Chondrocyte (in vitro differentiated cells): ENCODE data around the gene NES. TPM values are rescaled to one million over a fixed set of nuclear protein-coding genes. Genes with fewer than 3 reads are reported as not detected.
"Not testable (repeated sequence)": the region's sequence is repeated elsewhere in the genome, so short reads cannot be mapped to it uniquely, and the experiment has no call there.

Experiments used
- DNase-seq: peaks from one replicate; pipeline ENCODE4 v3.0.0; 2021; ENCODE audit warnings: mixed read lengths, low spot score
- H3K27ac Mint-ChIP-seq: one replicate; pipeline ENCODE4 v1.8.0; 2021; ENCODE audit warnings: mild to moderate bottlenecking, moderate library complexity, mixed read lengths; ENCODE audit not compliant: unreplicated experiment
- H3K27me3 Mint-ChIP-seq: 2 replicates; pipeline ENCODE4 v1.8.0; 2021; ENCODE audit warnings: low read depth, mixed read lengths
- H3K36me3 Mint-ChIP-seq: 2 replicates; pipeline ENCODE4 v1.8.0; 2021; ENCODE audit warnings: low read depth, mixed read lengths
- H3K4me1 Mint-ChIP-seq: 2 replicates; pipeline ENCODE4 v1.8.0; 2021; ENCODE audit warnings: low read depth, mild to moderate bottlenecking, mixed read lengths
- H3K4me3 Mint-ChIP-seq: one replicate; pipeline ENCODE4 v1.8.0; 2021; ENCODE audit warnings: mild to moderate bottlenecking, moderate library complexity, mixed read lengths; ENCODE audit not compliant: unreplicated experiment
- H3K9me3 Mint-ChIP-seq: 2 replicates; pipeline ENCODE4 v1.8.0; 2021; ENCODE audit warnings: low read depth, mixed read lengths
- CTCF ChIP-seq: fragments of 200-600 bp; sonication (generic); IDR thresholded peaks from 2 replicates; pipeline ENCODE4 v1.5.0; 2021; ENCODE audit warnings: antibody characterized with exemption, mild to moderate bottlenecking, moderate library complexity
- total RNA-seq: library from RNA; stranded (reverse); gene quantifications from 3 replicates; pipeline ENCODE4 v1.2.1, GENCODE V29; 2021

NES gene
- total RNA-seq, 1 donor from 2014 or later: 6.0 TPM

DNA sequence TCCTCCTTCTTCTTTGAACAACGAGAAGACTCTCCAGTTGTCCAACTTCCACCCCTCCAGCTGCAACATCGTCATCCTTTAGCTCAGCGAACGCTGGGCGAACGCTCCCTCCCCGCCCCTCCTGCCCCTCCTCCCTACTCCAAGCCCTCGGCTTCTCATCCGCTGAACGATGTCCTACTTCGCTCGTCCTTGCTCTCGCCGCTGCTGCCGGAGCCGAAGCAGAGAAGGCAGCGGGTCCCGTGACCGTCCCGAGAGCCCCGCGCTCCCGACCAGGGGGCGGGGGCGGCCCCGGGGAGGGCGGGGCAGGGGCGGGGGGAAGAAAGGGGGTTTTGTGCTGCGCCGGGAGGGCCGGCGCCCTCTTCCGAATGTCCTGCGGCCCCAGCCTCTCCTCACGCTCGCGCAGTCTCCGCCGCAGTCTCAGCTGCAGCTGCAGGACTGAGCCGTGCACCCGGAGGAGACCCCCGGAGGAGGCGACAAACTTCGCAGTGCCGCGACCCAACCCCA lies 35.4 kb downstream of the NES start, which contains the start of gene BCAN:
BCAN (plus strand) TSS at position 357 of the 504 bp plus-strand sequence. CDS start 3,938 bp downstream, outside the sequence.
- Mint-ChIP-seq H3K4me1 (peaks cover 23% of the 10 kb centered on the region), H3K36me3 (peaks cover 2% of the 10 kb centered on the region), H3K27me3 (peaks cover 68% of the 10 kb centered on the region), H3K4me3 (peak within 1 kb of the TSS; percentile 65), H3K27ac (no peak within 1 kb of the TSS), H3K9me3 (no peaks in the 10 kb centered on the region)
- DNase-seq: no peak
- no peak for TF ChIP-seq CTCF

GRCh38 chr1:156640842-156641706 lies 36.1 kb downstream of the NES start:
- Mint-ChIP-seq H3K9me3 (no peaks in the 10 kb centered on the region), H3K36me3 (peaks cover 2% of the 10 kb centered on the region), H3K4me1 (peaks cover 23% of the 10 kb centered on the region), H3K27ac (no peak overlapping the region), H3K27me3 (peaks cover 71% of the 10 kb centered on the region), H3K4me3 (peak overlapping the region; percentile 60)
- no peak for DNase-seq
- TF ChIP-seq CTCF: no peak

GRCh38 chr1:156639601-156640101 lies 37.6 kb downstream of the NES start:
- DNase-seq: no peak
- Mint-ChIP-seq H3K4me1 (peaks cover 23% of the 10 kb centered on the region), H3K9me3 (no peaks in the 10 kb centered on the region), H3K4me3 (no peak overlapping the region), H3K27me3 (peaks cover 66% of the 10 kb centered on the region), H3K36me3 (peaks cover 2% of the 10 kb centered on the region), H3K27ac (no peak overlapping the region)
- no peak for TF ChIP-seq CTCF

DNA sequence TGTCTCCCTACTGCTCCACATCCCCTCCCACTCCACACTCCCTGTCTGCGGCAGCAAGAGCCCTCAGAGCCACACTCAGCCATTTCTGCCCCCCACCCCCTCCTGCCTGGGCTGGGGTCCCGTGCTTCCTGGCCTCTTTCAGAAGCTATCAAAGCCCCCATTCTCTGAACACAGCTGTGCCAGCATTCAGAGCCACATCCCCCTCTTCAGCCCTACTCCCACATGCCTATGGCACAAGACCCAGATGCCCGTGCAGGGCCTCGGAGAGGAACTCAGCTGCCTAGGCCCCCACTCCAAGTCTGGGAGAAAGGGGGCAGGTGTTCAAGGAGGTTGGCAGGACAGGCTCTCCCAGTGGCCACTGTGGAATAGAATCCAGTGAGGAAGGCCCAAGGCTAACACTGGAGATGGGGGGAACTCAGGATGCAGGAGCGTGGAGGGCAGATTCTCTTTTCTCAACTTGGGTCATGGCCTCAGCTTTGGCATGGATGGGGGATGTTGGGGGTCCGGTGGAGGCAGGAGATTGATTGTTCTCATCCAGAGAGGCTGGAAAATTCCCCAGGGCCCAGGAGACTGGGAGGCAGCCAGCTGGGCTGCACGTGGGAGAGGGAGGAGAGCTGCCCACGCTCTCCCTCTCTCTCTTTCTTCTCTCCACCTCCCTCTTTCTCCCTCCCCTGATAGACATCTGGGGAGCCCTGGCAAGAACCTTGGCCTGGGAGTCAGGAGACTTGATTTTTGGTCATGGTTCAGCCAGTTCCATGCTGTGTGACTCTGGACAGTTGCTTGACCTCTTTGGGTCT lies 38.8 kb downstream of the NES start:
- Mint-ChIP-seq H3K27ac (no peak overlapping the region), H3K27me3 (peaks cover 67% of the 10 kb centered on the region), H3K36me3 (peaks cover 2% of the 10 kb centered on the region), H3K4me3 (no peak overlapping the region), H3K9me3 (no peaks in the 10 kb centered on the region), H3K4me1 (peaks cover 23% of the 10 kb centered on the region)
- TF ChIP-seq CTCF: no peak
- DNase-seq: no peak

DNA sequence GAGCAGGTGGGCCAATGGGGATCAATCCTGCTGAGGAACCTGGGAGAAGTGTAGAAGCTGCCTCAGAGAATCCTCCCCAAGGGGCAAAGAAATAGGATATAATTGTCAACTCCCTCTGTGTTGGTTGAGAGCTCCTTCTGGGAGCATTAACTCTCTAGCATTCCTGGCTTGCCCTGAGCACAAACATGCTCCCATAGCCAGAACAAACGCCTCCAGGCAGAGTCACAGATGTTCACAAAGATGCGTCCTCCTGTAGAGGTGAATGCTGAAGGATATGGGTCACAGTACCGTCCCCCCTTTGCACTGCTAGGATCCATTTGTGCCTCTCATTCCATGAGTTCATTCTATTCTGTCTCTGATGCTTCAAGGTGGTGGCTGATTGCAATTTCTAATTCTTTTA lies 44.9 kb downstream of the NES start:
- H3K4me3 Mint-ChIP-seq: no peak overlapping the region
- no peaks in the 10 kb centered on the region for H3K4me1 Mint-ChIP-seq
- H3K27me3 Mint-ChIP-seq: peaks cover 58% of the 10 kb centered on the region
- H3K27ac Mint-ChIP-seq: no peak overlapping the region
- no peak for DNase-seq
- H3K9me3 Mint-ChIP-seq: no peaks in the 10 kb centered on the region
- H3K36me3 Mint-ChIP-seq: peaks cover 2% of the 10 kb centered on the region
- TF ChIP-seq CTCF: no peak

DNA sequence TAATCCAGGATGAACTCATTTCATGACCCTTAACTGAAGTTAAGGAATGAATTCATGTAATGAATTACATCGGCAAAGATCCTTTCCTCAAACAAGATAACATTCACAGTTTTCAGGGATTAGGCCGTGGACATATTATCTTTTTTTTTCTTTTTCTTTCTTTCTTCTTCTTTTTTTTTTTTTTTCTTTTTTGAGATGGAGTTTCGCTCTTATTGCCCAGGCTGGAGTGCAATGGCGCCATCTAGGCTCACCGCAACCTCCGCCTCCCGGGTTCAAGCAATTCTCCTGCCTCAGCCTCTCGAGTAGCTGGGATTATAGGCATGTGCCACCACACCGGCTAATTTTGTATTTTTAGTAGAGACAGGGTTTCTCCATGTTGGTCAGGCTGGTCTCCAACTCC lies 46.1 kb downstream of the NES start:
- not testable (repeated sequence) for H3K36me3 Mint-ChIP-seq, H3K27ac Mint-ChIP-seq, H3K4me3 Mint-ChIP-seq, H3K4me1 Mint-ChIP-seq, DNase-seq, H3K9me3 Mint-ChIP-seq
- peaks cover 54% of the 10 kb centered on the region for H3K27me3 Mint-ChIP-seq
